Retinal pigment epithelial cell (primary cell): ENCODE data around the gene KCNK7.

Source experiments
- DNase-seq: peaks from one replicate; pipeline ENCODE4 v3.0.0-alpha.2; 2010; ENCODE audit warnings: low read depth
- H3K4me3 ChIP-seq: 2 replicates; pipeline ENCODE4 v1.5.1; 2011; ENCODE audit warnings: mild to moderate bottlenecking, low read length, control low read depth, moderate library complexity
- CTCF ChIP-seq: conservative IDR thresholded peaks from 2 replicates; pipeline ENCODE4 v1.5.1; 2011; ENCODE audit warnings: low read depth, low read length, control low read depth, inconsistent platforms

The KCNK7 gene

GRCh38 chr11:65591939-65592857, 3.4 kb downstream of the KCNK7 start:
- peak; percentile 11 for TF ChIP-seq CTCF
- H3K4me3 ChIP-seq, result no peak overlapping the region
- no peak for DNase-seq

- DNase-seq, result no peak
- TF ChIP-seq CTCF, result no peak
- H3K4me3 ChIP-seq, result no peak overlapping the region
Observed at GRCh38 chr11:65590240-65590738, 5.3 kb downstream of the KCNK7 start.

GRCh38 chr11:65589444-65590239, 6.0 kb downstream of the KCNK7 start:
- no peak for DNase-seq
- no peak for TF ChIP-seq CTCF
- no peak overlapping the region for H3K4me3 ChIP-seq

- no peak for DNase-seq
- TF ChIP-seq CTCF, result peak; percentile 87
- H3K4me3 ChIP-seq, result no peak overlapping the region
Observed at GRCh38 chr11:65588199-65589054, 7.2 kb downstream of the KCNK7 start.

- DNase-seq, result no peak
- no peak overlapping the region for H3K4me3 ChIP-seq
- no peak for TF ChIP-seq CTCF
Observed at GRCh38 chr11:65586676-65587075, 8.9 kb downstream of the KCNK7 start.

GRCh38 chr11:65586247-65586630, 9.4 kb downstream of the KCNK7 start:
- TF ChIP-seq CTCF, result no peak
- no peak overlapping the region for H3K4me3 ChIP-seq
- no peak for DNase-seq
